GM23338 (cell line): ENCODE measurements around the gene CDH4. TPM values are rescaled to one million over a fixed set of nuclear protein-coding genes. Genes with fewer than 3 reads are reported as not detected.

Experiments used
- ATAC-seq: fragments of 200-7000 bp; cut with Tn5 transposase; 3 replicates; pipeline ENCODE4 v1.9.1; 2020
- DNase-seq: peaks from one replicate; pipeline ENCODE4 v3.0.0-alpha.2; 2015; ENCODE audit warnings: low spot score
- H2AFZ ChIP-seq: fragments of 200-600 bp; sonication (generic); 2 replicates; pipeline ENCODE4 v1.8.0; 2016; ENCODE audit warnings: antibody characterized with exemption, mild to moderate bottlenecking, moderate library complexity
- H3F3A ChIP-seq: fragments of 200-600 bp; sonication (generic); replicated peaks from 2 replicates; pipeline ENCODE4 v1.8.0; 2017; ENCODE audit warnings: antibody characterized with exemption, mixed run types, low read depth
- H3K27ac ChIP-seq: fragments of 200-600 bp; sonication (generic); 2 replicates; pipeline ENCODE4 v1.6.1; 2016; ENCODE audit warnings: low read depth
- H3K27me3 ChIP-seq: fragments of 200-600 bp; sonication (generic); 2 replicates; pipeline ENCODE4 v1.8.0; 2016; ENCODE audit warnings: mild to moderate bottlenecking, mixed run types, moderate library complexity; ENCODE audit not compliant: insufficient read depth
- H3K36me3 ChIP-seq: fragments of 200-600 bp; sonication (generic); 2 replicates; pipeline ENCODE4 v1.8.0; 2016; ENCODE audit warnings: mild to moderate bottlenecking; ENCODE audit not compliant: insufficient read depth
- H3K4me1 ChIP-seq: fragments of 200-600 bp; sonication (generic); 2 replicates; pipeline ENCODE4 v1.8.0; 2016; ENCODE audit warnings: mild to moderate bottlenecking, moderate library complexity; ENCODE audit not compliant: insufficient read depth
- H3K4me2 ChIP-seq: fragments of 200-600 bp; sonication (generic); 2 replicates; pipeline ENCODE4 v1.7.1; 2017; ENCODE audit warnings: mixed run types
- H3K4me3 ChIP-seq: fragments of 200-600 bp; sonication (generic); 2 replicates; pipeline ENCODE4 v1.6.1; 2016; ENCODE audit warnings: mixed run types
- H3K79me2 ChIP-seq: fragments of 200-600 bp; sonication (generic); replicated peaks from 2 replicates; pipeline ENCODE4 v1.8.0; 2017; ENCODE audit warnings: mild to moderate bottlenecking; ENCODE audit not compliant: insufficient read depth
- H3K9me2 ChIP-seq: fragments of 200-600 bp; sonication (generic); 2 replicates; pipeline ENCODE4 v1.8.0; 2017; ENCODE audit not compliant: insufficient read depth
- H4K20me1 ChIP-seq: fragments of 200-600 bp; sonication (generic); replicated peaks from 2 replicates; pipeline ENCODE4 v1.8.0; 2017; ENCODE audit warnings: mild to moderate bottlenecking; ENCODE audit not compliant: insufficient read depth
- H3K27ac Mint-ChIP-seq: 2 replicates; pipeline ENCODE4 v1.8.0; 2020; ENCODE audit warnings: inconsistent platforms, mild to moderate bottlenecking, moderate library complexity, mixed read lengths
- H3K27me3 Mint-ChIP-seq: 3 replicates; pipeline ENCODE4 v1.8.0; 2022; ENCODE audit warnings: low read depth, mild to moderate bottlenecking, moderate library complexity, mixed read lengths, inconsistent platforms; ENCODE audit not compliant: insufficient read depth, poor library complexity
- H3K36me3 Mint-ChIP-seq: 3 replicates; pipeline ENCODE4 v1.8.0; 2021; ENCODE audit warnings: low read depth, mild to moderate bottlenecking, inconsistent platforms, moderate library complexity, mixed read lengths
- H3K4me1 Mint-ChIP-seq: 3 replicates; pipeline ENCODE4 v1.8.0; 2020; ENCODE audit warnings: mild to moderate bottlenecking, inconsistent platforms, mixed read lengths
- H3K4me3 Mint-ChIP-seq: 3 replicates; pipeline ENCODE4 v1.8.0; 2021; ENCODE audit warnings: moderate library complexity, mild to moderate bottlenecking, inconsistent platforms, mixed read lengths
- H3K9me3 Mint-ChIP-seq: 3 replicates; pipeline ENCODE4 v1.8.0; 2020; ENCODE audit warnings: moderate library complexity, mild to moderate bottlenecking, inconsistent platforms, mixed read lengths
- ETS1 ChIP-seq: IDR thresholded peaks from 2 replicates; pipeline ENCODE4 v1.6.1; 2016; ENCODE audit warnings: antibody characterized with exemption
- EZH2phosphoT487 ChIP-seq: fragments of 200-600 bp; sonication (generic); IDR thresholded peaks from one replicate; pipeline ENCODE4 v1.8.1; 2018; ENCODE audit warnings: antibody characterized with exemption; ENCODE audit not compliant: unreplicated experiment
- polyA plus RNA-seq: library from polyadenylated mRNA; unstranded; fragments of >200 nt; fragmentation: Nextera tagmentation; extraction: Ambion mirVana; gene quantifications from 2 replicates; pipeline ENCODE4 v1.2.1, GENCODE V29; 2016
- total RNA-seq: library from RNA; depleted of rRNA; stranded (reverse); fragments of >200 nt; shearing (Covaris generic); gene quantifications from 2 replicates; pipeline ENCODE4 v1.2.3, GENCODE V29; 2014
- TF ChIP-seq, protein P1 (sequence below): fragments of 250-450 bp; sonication (Bioruptor Pico); IDR thresholded peaks from 2 replicates; pipeline ENCODE4 v1.5.0; 2020; ENCODE audit warnings: mild to moderate bottlenecking, moderate library complexity

CDH4 gene
- total and polyA plus RNA-seq, 2 experiments from 2014 or later: 1.2 to 4.2 TPM

GRCh38 chr20:61640131-61640870, 388.2 kb downstream of the CDH4 start:
- Histone ChIP-seq H3K4me1 (peaks cover 8% of the 10 kb centered on the region; the same call in 1 of the 2 replicates), H3F3A (no peaks in the 10 kb centered on the region), H3K36me3 (no peaks in the 10 kb centered on the region), H3K9me2 (no peaks in the 10 kb centered on the region), H3K4me3 (no peak overlapping the region), H3K27me3 (no peaks in the 10 kb centered on the region), H2AFZ (no peak overlapping the region), H3K79me2 (no peaks in the 10 kb centered on the region), H3K4me2 (no peak overlapping the region), H4K20me1 (no peaks in the 10 kb centered on the region), H3K27ac (no peak overlapping the region)
- ATAC-seq (no peak), DNase-seq (no peak)
- Mint-ChIP-seq H3K4me3 (no peak overlapping the region), H3K27ac (no peak overlapping the region), H3K27me3 (peaks cover 14% of the 10 kb centered on the region), H3K9me3 (peaks cover 10% of the 10 kb centered on the region; the same call in 2 of the 3 replicates), H3K4me1 (peaks cover 17% of the 10 kb centered on the region), H3K36me3 (no peaks in the 10 kb centered on the region; the same call in 2 of the 3 replicates)
- TF ChIP-seq, protein P1, sequence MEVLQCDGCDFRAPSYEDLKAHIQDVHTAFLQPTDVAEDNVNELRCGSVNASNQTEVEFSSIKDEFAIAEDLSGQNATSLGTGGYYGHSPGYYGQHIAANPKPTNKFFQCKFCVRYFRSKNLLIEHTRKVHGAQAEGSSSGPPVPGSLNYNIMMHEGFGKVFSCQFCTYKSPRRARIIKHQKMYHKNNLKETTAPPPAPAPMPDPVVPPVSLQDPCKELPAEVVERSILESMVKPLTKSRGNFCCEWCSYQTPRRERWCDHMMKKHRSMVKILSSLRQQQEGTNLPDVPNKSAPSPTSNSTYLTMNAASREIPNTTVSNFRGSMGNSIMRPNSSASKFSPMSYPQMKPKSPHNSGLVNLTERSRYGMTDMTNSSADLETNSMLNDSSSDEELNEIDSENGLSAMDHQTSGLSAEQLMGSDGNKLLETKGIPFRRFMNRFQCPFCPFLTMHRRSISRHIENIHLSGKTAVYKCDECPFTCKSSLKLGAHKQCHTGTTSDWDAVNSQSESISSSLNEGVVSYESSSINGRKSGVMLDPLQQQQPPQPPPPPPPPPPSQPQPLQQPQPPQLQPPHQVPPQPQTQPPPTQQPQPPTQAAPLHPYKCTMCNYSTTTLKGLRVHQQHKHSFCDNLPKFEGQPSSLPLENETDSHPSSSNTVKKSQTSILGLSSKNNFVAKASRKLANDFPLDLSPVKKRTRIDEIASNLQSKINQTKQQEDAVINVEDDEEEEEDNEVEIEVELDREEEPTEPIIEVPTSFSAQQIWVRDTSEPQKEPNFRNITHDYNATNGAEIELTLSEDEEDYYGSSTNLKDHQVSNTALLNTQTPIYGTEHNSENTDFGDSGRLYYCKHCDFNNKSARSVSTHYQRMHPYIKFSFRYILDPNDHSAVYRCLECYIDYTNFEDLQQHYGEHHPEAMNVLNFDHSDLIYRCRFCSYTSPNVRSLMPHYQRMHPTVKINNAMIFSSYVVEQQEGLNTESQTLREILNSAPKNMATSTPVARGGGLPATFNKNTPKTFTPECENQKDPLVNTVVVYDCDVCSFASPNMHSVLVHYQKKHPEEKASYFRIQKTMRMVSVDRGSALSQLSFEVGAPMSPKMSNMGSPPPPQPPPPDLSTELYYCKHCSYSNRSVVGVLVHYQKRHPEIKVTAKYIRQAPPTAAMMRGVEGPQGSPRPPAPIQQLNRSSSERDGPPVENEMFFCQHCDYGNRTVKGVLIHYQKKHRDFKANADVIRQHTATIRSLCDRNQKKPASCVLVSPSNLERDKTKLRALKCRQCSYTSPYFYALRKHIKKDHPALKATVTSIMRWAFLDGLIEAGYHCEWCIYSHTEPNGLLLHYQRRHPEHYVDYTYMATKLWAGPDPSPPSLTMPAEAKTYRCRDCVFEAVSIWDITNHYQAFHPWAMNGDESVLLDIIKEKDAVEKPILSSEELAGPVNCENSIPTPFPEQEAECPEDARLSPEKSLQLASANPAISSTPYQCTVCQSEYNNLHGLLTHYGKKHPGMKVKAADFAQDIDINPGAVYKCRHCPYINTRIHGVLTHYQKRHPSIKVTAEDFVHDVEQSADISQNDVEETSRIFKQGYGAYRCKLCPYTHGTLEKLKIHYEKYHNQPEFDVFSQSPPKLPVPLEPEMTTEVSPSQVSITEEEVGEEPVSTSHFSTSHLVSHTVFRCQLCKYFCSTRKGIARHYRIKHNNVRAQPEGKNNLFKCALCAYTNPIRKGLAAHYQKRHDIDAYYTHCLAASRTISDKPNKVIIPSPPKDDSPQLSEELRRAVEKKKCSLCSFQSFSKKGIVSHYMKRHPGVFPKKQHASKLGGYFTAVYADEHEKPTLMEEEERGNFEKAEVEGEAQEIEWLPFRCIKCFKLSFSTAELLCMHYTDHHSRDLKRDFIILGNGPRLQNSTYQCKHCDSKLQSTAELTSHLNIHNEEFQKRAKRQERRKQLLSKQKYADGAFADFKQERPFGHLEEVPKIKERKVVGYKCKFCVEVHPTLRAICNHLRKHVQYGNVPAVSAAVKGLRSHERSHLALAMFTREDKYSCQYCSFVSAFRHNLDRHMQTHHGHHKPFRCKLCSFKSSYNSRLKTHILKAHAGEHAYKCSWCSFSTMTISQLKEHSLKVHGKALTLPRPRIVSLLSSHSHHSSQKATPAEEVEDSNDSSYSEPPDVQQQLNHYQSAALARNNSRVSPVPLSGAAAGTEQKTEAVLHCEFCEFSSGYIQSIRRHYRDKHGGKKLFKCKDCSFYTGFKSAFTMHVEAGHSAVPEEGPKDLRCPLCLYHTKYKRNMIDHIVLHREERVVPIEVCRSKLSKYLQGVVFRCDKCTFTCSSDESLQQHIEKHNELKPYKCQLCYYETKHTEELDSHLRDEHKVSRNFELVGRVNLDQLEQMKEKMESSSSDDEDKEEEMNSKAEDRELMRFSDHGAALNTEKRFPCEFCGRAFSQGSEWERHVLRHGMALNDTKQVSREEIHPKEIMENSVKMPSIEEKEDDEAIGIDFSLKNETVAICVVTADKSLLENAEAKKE (CRISPR knock-in tag): no peak
- TF ChIP-seq ETS1: no peak

DNA sequence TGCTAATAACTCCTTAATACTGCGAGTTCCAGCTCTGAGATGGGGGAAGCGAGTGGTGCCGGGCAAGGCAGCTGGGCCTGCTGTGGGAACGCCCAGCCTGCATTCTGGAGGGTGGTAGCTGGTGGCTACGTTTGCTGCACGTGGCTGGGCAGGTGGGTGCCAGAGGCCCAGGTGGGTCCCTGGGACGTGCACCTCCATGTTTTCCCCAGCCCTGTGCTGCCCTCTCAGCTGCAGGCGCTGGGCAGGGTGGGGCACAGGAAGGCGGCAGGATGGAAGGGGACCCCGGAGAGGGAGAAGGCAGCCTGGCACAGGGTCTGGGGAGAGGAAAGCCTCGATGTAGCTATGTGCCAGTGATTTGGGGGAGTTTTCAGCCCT, 388.8 kb downstream of the CDH4 start:
- H3K4me3 Mint-ChIP-seq: no peak overlapping the region
- H3K4me1 ChIP-seq: peaks cover 8% of the 10 kb centered on the region; the same call in 1 of the 2 replicates
- H4K20me1 ChIP-seq: no peaks in the 10 kb centered on the region
- no peaks in the 10 kb centered on the region; the same call in 2 of the 3 replicates for H3K36me3 Mint-ChIP-seq
- H3K4me3 ChIP-seq: no peak overlapping the region
- H3K27ac ChIP-seq: no peak overlapping the region
- H3K4me1 Mint-ChIP-seq: peaks cover 15% of the 10 kb centered on the region
- H3F3A ChIP-seq: no peaks in the 10 kb centered on the region
- DNase-seq (no peak), ATAC-seq (no peak)
- no peak overlapping the region for H2AFZ ChIP-seq
- no peaks in the 10 kb centered on the region for H3K27me3 ChIP-seq
- no peak overlapping the region for H3K4me2 ChIP-seq
- H3K79me2 ChIP-seq: no peaks in the 10 kb centered on the region
- peaks cover 17% of the 10 kb centered on the region for H3K27me3 Mint-ChIP-seq
- H3K36me3 ChIP-seq: no peaks in the 10 kb centered on the region
- H3K9me3 Mint-ChIP-seq: peaks cover 10% of the 10 kb centered on the region; the same call in 2 of the 3 replicates
- no peaks in the 10 kb centered on the region for H3K9me2 ChIP-seq
- H3K27ac Mint-ChIP-seq: no peak overlapping the region
- TF ChIP-seq, protein P1 (CRISPR knock-in tag): no peak
- TF ChIP-seq EZH2phosphoT487: no peak
